H1 (cell line): ENCODE data around the gene FABP6. TPM values are rescaled to one million over a fixed set of nuclear protein-coding genes. Genes with fewer than 3 reads are reported as not detected.

Experiments used
- CTCF ChIA-PET: fragments of 300-600 bp; sonication (Branson Sonifier 250); formaldehyde crosslinking; loops from one replicate; lab custom pipeline; 2021; ENCODE audit not compliant: partially characterized antibody; lab: Charles Lee
- POLR2A ChIA-PET: fragments of 300-600 bp; sonication (Branson Sonifier 250); formaldehyde crosslinking; loops from one replicate; lab custom pipeline; 2021; ENCODE audit warnings: inconsistent platforms; ENCODE audit not compliant: partially characterized antibody; lab: Charles Lee
- DNase-seq, 2 experiments: peaks; one replicate each; pipeline versions ENCODE4 v3.0.0 to v3.0.0-alpha.2; 2010 to 2022; ENCODE audit warnings: low spot score in 2 of 2, low read depth in 1 of 2, mixed read lengths in 1 of 2
- FAIRE-seq: peaks from 2 replicates; lab custom pipeline; 2011; peaks lifted over from hg19 to GRCh38; lab: Jason Lieb, UNC
- H2AFZ ChIP-seq: 2 replicates; pipeline ENCODE4 v1.8.1; 2012; ENCODE audit warnings: low read length, inconsistent platforms
- H2AK5ac ChIP-seq: 2 replicates; pipeline ENCODE4 v1.6.1; 2013; ENCODE audit warnings: low read depth, low read length
- H2BK120ac ChIP-seq: replicated peaks from 2 replicates; pipeline ENCODE3; 2013; ENCODE audit warnings: low read depth, low read length, inconsistent platforms
- H2BK12ac ChIP-seq: 2 replicates; pipeline ENCODE4 v1.6.1; 2013; ENCODE audit warnings: low read depth, low read length
- H2BK15ac ChIP-seq: 2 replicates; pipeline ENCODE4 v1.6.1; 2013; ENCODE audit warnings: low read length
- H2BK20ac ChIP-seq: 2 replicates; pipeline ENCODE4 v1.6.1; 2013; ENCODE audit warnings: low read length
- H2BK5ac ChIP-seq: 2 replicates; pipeline ENCODE4 v1.6.1; 2013; ENCODE audit warnings: low read depth, low read length
- H3K14ac ChIP-seq: 2 replicates; pipeline ENCODE4 v1.6.1; 2013; ENCODE audit warnings: inconsistent platforms; ENCODE audit not compliant: insufficient read length
- H3K18ac ChIP-seq: 2 replicates; pipeline ENCODE4 v1.6.1; 2013; ENCODE audit warnings: low read length; ENCODE audit errors: extremely low read depth
- H3K23ac ChIP-seq: 2 replicates; pipeline ENCODE4 v1.6.1; 2013; ENCODE audit warnings: inconsistent platforms; ENCODE audit not compliant: insufficient read length
- H3K23me2 ChIP-seq: 2 replicates; pipeline ENCODE4 v1.6.1; 2013; ENCODE audit warnings: low read depth, low read length
- H3K27ac ChIP-seq: 2 replicates; pipeline ENCODE4 v1.6.1; 2011; ENCODE audit warnings: low read depth, low read length, inconsistent platforms
- H3K27me3 ChIP-seq, 4 experiments: replicated peaks in 1 of 4; 1 replicate in 1 of 4; 2 replicates in 3 of 4; pipeline versions ENCODE4 v1.6.1 to v1.8.1; 2011 to 2013; ENCODE audit warnings: low read length in 3 of 4, mild to moderate bottlenecking in 3 of 4, inconsistent platforms in 2 of 4, mixed read lengths in 2 of 4, moderate library complexity in 1 of 4; ENCODE audit not compliant: control insufficient read depth in 3 of 4, insufficient read depth in 3 of 4; ENCODE audit errors: extremely low read depth in 1 of 4
- H3K36me3 ChIP-seq, 4 experiments: 2 replicates each; pipeline versions ENCODE4 v1.6.1 to v1.8.1; 2011 to 2013; ENCODE audit warnings: mild to moderate bottlenecking in 4 of 4, low read length in 3 of 4, moderate library complexity in 2 of 4, control low read depth in 1 of 4, inconsistent platforms in 1 of 4; ENCODE audit not compliant: insufficient read depth in 4 of 4, control insufficient read depth in 2 of 4
- H3K4ac ChIP-seq: replicated peaks from 2 replicates; pipeline ENCODE3; 2013; ENCODE audit warnings: low read length, low read depth, mixed read lengths, inconsistent platforms; ENCODE audit not compliant: insufficient read length
- H3K4me1 ChIP-seq, 4 experiments: replicated peaks in 1 of 4; 1 replicate in 1 of 4; 2 replicates in 3 of 4; pipeline versions ENCODE4 v1.6.1 to v1.8.1; 2011 to 2013; ENCODE audit warnings: low read length in 3 of 4, inconsistent platforms in 2 of 4, mixed read lengths in 1 of 4; ENCODE audit not compliant: insufficient read depth in 4 of 4, control insufficient read depth in 3 of 4
- H3K4me2 ChIP-seq, 2 experiments: 2 replicates each; pipeline versions ENCODE4 v1.6.1 to v1.8.1; 2011 to 2013; ENCODE audit warnings: low read depth in 2 of 2, low read length in 2 of 2, control low read depth in 1 of 2, inconsistent platforms in 1 of 2, mild to moderate bottlenecking in 1 of 2; ENCODE audit not compliant: insufficient read depth in 1 of 2
- H3K4me3 ChIP-seq, 4 experiments: fragments of 200-600, 300-600 bp in 1 of 4; sonication (generic), shearing (Covaris generic), sonication (Bioruptor Twin) in 1 of 4; 2 replicates each; pipeline versions ENCODE4 v1.5.1 to v1.8.1; 2011 to 2016; ENCODE audit warnings: low read length in 4 of 4, low read depth in 3 of 4, control low read depth in 2 of 4, inconsistent platforms in 2 of 4, mild to moderate bottlenecking in 2 of 4, mixed read lengths in 1 of 4, moderate library complexity in 1 of 4; ENCODE audit not compliant: insufficient read depth in 2 of 4; ENCODE audit errors: extremely low read depth in 1 of 4
- H3K56ac ChIP-seq: replicated peaks from 2 replicates; pipeline ENCODE3; 2013; ENCODE audit warnings: low read depth, mild to moderate bottlenecking, mixed read lengths, low read length, inconsistent platforms; ENCODE audit not compliant: insufficient read length
- H3K79me1 ChIP-seq: 2 replicates; pipeline ENCODE4 v1.6.1; 2013; ENCODE audit warnings: low read depth, low read length, control low read depth
- H3K79me2 ChIP-seq, 2 experiments: 2 replicates each; pipeline versions ENCODE4 v1.6.1 to v1.8.1; 2012 to 2013; ENCODE audit warnings: low read length in 2 of 2, mild to moderate bottlenecking in 2 of 2, inconsistent platforms in 1 of 2; ENCODE audit not compliant: insufficient read depth in 2 of 2, control insufficient read depth in 1 of 2
- H3K9ac ChIP-seq, 4 experiments: replicated peaks in 1 of 4; 1 replicate in 1 of 4; 2 replicates in 3 of 4; pipeline versions ENCODE4 v1.6.1 to v1.8.1; 2011 to 2013; ENCODE audit warnings: low read depth in 3 of 4, low read length in 3 of 4, control low read depth in 2 of 4, mild to moderate bottlenecking in 2 of 4, moderate library complexity in 2 of 4, inconsistent platforms in 1 of 4; ENCODE audit errors: extremely low read depth in 1 of 4
- H3K9me3 ChIP-seq, 2 experiments: 2 replicates each; pipeline versions ENCODE4 v1.6.1 to v1.8.1; 2012 to 2013; ENCODE audit warnings: mild to moderate bottlenecking in 2 of 2, moderate library complexity in 2 of 2, control low read depth in 1 of 2, inconsistent platforms in 1 of 2, low read depth in 1 of 2, low read length in 1 of 2, mixed read lengths in 1 of 2; ENCODE audit not compliant: insufficient read depth in 2 of 2
- H4K20me1 ChIP-seq, 2 experiments: replicated peaks in 1 of 2; 2 replicates each; pipeline versions ENCODE3 to v1.8.1; 2011 to 2013; ENCODE audit warnings: inconsistent platforms in 2 of 2, low read length in 2 of 2, mild to moderate bottlenecking in 1 of 2; ENCODE audit not compliant: insufficient read depth in 2 of 2, control insufficient read depth in 1 of 2
- H4K5ac ChIP-seq: 2 replicates; pipeline ENCODE4 v1.6.1; 2013; ENCODE audit warnings: low read length, low read depth, mixed read lengths, inconsistent platforms; ENCODE audit not compliant: insufficient read length
- H4K8ac ChIP-seq: 2 replicates; pipeline ENCODE4 v1.8.0; 2013; ENCODE audit warnings: mild to moderate bottlenecking, moderate library complexity, low read length, inconsistent platforms; ENCODE audit not compliant: insufficient read depth; ENCODE audit errors: extremely low read depth
- H4K91ac ChIP-seq: replicated peaks from 2 replicates; pipeline ENCODE3; 2013; ENCODE audit warnings: low read length, mixed read lengths, inconsistent platforms; ENCODE audit not compliant: insufficient read length
- EP300 ChIP-seq, 2 experiments: IDR thresholded peaks; 1 replicate in 1 of 2; 2 replicates in 1 of 2; pipeline ENCODE4 v1.6.1; 2011 to 2012; ENCODE audit warnings: low read depth in 2 of 2, low read length in 2 of 2, mild to moderate bottlenecking in 2 of 2, borderline replicate concordance in 1 of 2, inconsistent platforms in 1 of 2, moderate library complexity in 1 of 2
- JUN ChIP-seq: IDR thresholded peaks from 2 replicates; pipeline ENCODE4 v1.6.1; 2011; ENCODE audit warnings: low read depth, mild to moderate bottlenecking, improper control_type of control experiment, low read length
- POU5F1 ChIP-seq: IDR thresholded peaks from 2 replicates; pipeline ENCODE4 v1.6.1; 2011; ENCODE audit warnings: low read depth, mild to moderate bottlenecking, low read length, moderate library complexity
- SIX5 ChIP-seq: IDR thresholded peaks from 2 replicates; pipeline ENCODE4 v1.6.1; 2011; ENCODE audit warnings: mild to moderate bottlenecking, low read depth, low read length
- TCF12 ChIP-seq: IDR thresholded peaks from 2 replicates; pipeline ENCODE4 v1.6.1; 2011; ENCODE audit warnings: low read depth, mild to moderate bottlenecking, low read length
- WGBS, 2 experiments: shearing (Covaris generic) in 1 of 2; methylation state at CpG; one replicate each; pipeline versions ENCODE4 v1.1.6 to v1.1.7; 2013 to 2015; ENCODE audit warnings: low lambda C conversion rate in 2 of 2, mixed read lengths in 2 of 2, inconsistent platforms in 1 of 2, low coverage in 1 of 2, missing lambda C conversion rate in 1 of 2; ENCODE audit not compliant: insufficient replicate concordance in 2 of 2, insufficient coverage in 1 of 2, insufficient read length in 1 of 2; ENCODE audit errors: extremely low coverage in 1 of 2, missing lambda C conversion rate in 1 of 2; 5-methylcytosine and 5-hydroxymethylcytosine counted together
- polyA plus RNA-seq, 7 experiments: library from polyadenylated mRNA; depleted of rRNA in 3 of 7; stranded (reverse) in 5 of 7; unstranded in 2 of 7; fragments of >200 nt in 5 of 7; fragments of 200-250 nt in 2 of 7; gene quantifications; 1 replicate in 5 of 7; 2 replicates in 1 of 7; 4 replicates in 1 of 7; pipeline versions ENCODE4 v1.2.1 to v1.2.3, GENCODE V29; 2011 to 2013; ENCODE audit warnings: missing spikeins in 2 of 7, mixed read lengths in 2 of 7
- total RNA-seq: library from RNA; stranded (reverse); fragmentation: NEBNext Ultra II Directional; extraction: Animal tissue kit (Norgen Biotek cat#: 25700); gene quantifications from 2 replicates; pipeline ENCODE4 v1.2.1, GENCODE V29; 2021

Gene FABP6
- total and polyA plus RNA-seq, 2 of the 8 experiments (the other 6 are each of a cell fraction or from before 2014, with no cell fraction given), result 4.8 to 6.1 TPM

- Histone ChIP-seq H2BK15ac (peak overlapping the region; percentile 20), H4K5ac (no peak overlapping the region), H3K79me2 (no peaks in the 10 kb centered on the region), H3K9ac (no peak overlapping the region), H3K4me2 (no peak overlapping the region), H3K14ac (no peak overlapping the region), H4K8ac (no peak overlapping the region), H3K4me1 (peaks cover 0 to 8% (median 3%) of the 10 kb centered on the region in 4 experiments; a peak in 5 of 7 replicates), H2BK120ac (no peak overlapping the region), H3K23me2 (no peaks in the 10 kb centered on the region), H2BK12ac (peak overlapping the region; percentile 41; the same call in 1 of the 2 replicates), H3K56ac (no peak overlapping the region), H3K27ac (no peak overlapping the region), H2AFZ (no peak overlapping the region), H2BK20ac (peak overlapping the region; percentile 2), H3K23ac (no peak overlapping the region), H3K18ac (no peak overlapping the region), H3K36me3 (no peaks in the 10 kb centered on the region), H4K91ac (peak overlapping the region; percentile 75), H3K79me1 (no peaks in the 10 kb centered on the region), H3K4me3 (no peak overlapping the region), H2BK5ac (no peak overlapping the region), H3K27me3 (no peaks in the 10 kb centered on the region), H3K9me3 (no peaks in the 10 kb centered on the region), H2AK5ac (peak overlapping the region; percentile 66; the same call in 1 of the 2 replicates), H4K20me1 (no peaks in the 10 kb centered on the region), H3K4ac (peak overlapping the region; percentile 78)
- ChIA-PET POLR2A (interaction anchor here (1.1 to 8.3 kb wide), 5 partner anchors 8 to 20 kb away, joined by 3 to 55 read pairs (median 5); no protein-coding TSS in a partner anchor), CTCF (interaction anchor here (0.5 to 5.8 kb wide), 5 partner anchors 9 to 62 kb away, joined by 3 to 29 read pairs (median 4); no protein-coding TSS in a partner anchor)
- FAIRE-seq (no peak), DNase-seq (no peak)
- 93% methylated on average over 2 of the region's 2 CpGs; no CpG with 5 or more reads in 1 of the 2 experiments for WGBS, 2 experiments
- TF ChIP-seq POU5F1 (no peak), SIX5 (no peak), TCF12 (no peak), JUN (no peak), EP300 (IDR thresholded peaks at IDR 0.05; ENCODE audit: borderline replicate concordance in 1 of 2, low read depth in 2 of 2, low read length in 2 of 2) (no peak)
Measured at GRCh38 chr5:160183075-160183474, 46.2 kb upstream of the FABP6 start.
